COLO829 (cell line): ENCODE results near the gene FBXW2.
A peak's percentile ranks its signal among the peaks of the same experiment; 100 is the strongest.

Source experiments
- DNase-seq: peaks from one replicate; pipeline ENCODE4 v3.0.0; 2012; ENCODE audit warnings: low spot score

Gene FBXW2

GRCh38 chr9:120714846-120715388 lies 78.3 kb downstream of the FBXW2 start:
- no peak for DNase-seq

GRCh38 chr9:120714088-120714845 lies 78.9 kb downstream of the FBXW2 start, which contains the start of gene MEGF9:
TSS of gene MEGF9 (minus strand) at chr9:120714470. CDS start at chr9:120714358, 112 bp downstream.
- peak; percentile 96 for DNase-seq

DNA sequence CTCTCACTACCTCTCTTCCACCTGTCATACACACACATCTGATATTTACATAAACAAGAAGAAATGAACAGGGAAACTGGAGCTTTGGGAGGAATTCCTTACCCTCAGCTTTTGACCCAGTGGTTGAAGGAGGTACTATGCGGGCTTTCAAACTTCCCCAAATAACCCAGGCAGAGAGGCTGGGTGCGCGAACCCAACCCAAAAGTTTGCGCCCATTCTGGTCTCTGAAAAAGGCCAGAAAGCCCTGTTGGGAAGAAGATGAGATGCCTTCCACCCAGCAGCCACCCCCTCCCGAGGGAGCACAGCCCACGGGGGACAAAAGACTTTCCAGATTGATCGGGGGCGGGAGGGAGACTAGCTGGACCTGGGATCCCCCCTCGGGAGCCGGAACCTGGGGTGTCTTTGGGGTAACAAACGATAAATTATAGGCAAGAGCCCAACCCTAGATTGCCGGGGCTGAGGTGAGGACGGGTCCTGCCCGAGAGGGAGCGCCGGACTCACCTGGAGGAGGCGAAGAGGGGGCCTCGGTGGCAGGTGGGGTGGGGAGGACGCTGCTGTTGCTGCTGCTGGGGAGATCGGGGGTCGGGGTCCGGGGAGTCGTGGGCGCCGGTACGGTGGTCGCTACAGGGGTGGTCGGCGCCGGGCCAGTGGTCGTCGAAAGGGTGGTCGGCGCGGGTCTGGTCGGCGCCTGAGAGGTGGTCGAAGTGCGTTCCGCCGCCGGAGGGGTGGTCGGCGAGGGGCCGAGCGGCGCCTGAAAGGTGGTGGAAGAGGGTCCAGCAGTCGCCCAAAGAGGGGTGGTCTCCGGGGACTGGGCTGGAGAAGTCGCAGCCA lies 79.7 kb downstream of the FBXW2 start:
- DNase-seq, result no peak

DNA sequence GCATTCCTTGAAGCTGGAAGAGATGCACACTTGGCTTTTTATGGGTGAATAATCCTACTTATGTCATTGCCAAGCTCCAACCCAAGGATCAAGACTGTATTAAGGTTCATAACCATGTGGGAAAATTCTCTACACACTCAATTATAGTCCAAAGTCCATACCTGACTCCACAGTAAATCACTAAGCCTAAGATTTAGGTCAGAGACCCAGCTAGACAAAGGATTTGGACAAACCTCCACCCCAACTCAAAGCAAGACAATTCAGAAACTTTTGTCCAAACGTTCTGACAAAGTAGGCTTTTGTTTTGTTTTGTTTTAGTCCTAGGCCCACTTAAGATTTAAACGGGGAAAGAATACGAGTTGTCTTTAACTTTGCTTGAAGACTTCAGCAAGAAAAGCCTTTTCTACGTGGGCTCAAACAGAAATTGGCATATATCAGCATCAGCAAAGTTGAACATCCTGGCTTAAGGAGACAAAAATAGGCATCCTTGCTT lies 80.6 kb downstream of the FBXW2 start:
- no peak for DNase-seq

GRCh38 chr9:120711841-120712538 lies 81.2 kb downstream of the FBXW2 start:
- DNase-seq, result no peak

DNA sequence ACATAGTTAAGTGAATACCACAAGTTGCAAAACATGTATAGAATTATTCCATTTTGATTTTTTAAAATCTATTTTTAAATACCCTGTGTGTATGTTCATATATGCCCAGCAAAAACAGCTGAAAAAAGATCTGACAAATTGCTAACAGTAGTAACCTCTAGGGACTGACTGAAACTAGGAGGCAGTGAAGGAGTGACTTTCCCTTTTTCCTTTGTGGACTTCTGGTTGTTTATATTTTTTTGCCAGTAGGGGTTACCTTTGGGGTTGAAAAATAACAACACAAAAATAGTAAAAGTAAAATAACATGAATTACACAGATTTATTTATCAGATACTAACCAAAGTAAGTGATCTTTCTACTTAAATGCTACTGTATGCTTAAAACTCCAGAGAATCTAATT lies 81.9 kb downstream of the FBXW2 start:
- no peak for DNase-seq

DNA sequence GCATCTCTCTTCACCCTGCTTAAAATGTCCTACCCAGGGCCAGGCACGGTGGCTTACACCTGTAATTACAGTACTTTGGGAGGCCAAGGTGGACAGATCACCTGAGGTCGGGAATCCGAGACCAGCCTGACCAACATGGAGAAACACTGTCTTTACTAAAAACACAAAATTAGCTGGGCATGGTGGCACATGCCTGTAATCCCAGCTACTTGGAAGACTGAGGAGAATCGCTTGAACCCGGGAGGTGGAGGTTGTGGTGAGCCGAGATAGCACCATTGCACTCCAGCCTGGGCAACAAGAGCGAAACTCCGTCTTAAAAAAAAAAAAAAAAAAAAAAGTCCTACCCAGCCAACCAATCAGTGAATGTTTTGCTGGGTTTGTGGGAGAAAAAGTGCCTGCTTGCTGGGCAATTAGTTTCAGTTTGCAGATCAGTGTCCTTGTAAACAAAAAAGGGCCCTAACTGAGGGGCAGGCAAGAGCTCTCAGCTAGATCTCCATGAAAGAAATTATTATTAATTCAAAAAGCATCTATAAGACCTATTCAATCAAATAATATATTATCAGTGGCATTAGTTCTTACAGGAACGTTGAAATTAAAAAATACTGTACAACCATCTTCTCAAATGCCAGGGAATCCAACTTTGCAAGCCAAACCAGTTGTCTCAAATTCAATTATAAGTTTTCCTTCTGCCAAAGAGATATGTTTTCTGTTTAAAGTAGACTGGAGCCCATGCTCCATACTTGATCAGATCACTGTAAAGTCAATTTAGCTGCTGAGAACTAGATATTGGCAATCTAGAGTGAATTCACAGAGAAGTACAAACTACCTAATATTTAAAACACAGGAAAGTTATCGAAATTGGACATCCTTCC lies 82.9 kb downstream of the FBXW2 start:
- peak; percentile 85 for DNase-seq

DNA sequence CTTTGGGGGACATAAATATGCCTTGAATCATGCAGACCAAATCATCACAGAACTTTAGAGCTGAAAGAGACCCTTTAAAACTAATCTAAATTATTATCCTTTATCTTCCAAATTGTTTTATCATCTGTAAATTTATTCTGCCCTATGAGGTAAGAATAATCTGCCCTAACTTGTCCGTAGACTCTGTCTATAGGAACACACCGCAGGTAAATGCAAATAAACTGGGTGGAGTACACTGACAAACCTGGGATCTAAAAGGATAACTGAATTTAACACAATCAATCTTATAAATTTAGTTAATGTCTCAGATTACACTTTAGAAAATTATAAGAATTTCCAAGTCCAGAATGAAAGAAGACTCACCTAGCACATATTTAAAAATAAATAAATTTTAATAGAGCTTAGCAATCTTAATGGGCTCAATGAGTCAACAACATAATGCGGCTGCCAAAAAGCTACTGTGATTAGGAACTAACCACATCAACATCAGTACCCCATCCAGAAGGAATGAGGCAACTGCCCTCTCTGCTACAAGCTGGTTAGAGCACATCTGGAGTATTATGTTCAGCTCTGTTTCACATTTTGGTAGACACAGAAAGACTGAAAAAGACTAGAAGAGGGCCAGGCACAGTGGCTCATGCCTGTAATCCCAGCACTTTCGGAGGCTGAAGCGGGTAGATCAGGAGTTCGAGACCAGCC lies 84.5 kb downstream of the FBXW2 start:
- no peak for DNase-seq

DNA sequence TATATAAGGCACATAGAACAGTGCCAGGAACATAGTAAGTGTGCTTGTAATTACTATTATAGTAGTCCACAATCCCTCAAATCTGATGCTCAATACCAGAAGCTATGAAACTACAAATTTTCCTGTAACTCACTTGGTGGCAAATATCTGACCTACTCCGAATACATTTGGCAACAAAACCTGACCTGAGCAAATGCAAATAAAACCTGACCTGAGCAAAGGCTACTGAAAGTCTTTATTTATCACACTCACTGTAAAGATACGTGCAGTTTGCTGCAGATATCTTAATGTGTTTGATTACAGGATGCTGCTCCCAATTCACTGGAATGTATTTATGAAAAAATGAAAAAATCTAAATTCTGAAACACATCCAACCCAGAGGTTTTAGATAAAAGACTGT lies 86.0 kb downstream of the FBXW2 start:
- DNase-seq, result no peak
